ENCODE results near the gene GARNL3. TPM values are rescaled to one million over a fixed set of nuclear protein-coding genes. Genes with fewer than 3 reads are reported as not detected.

GARNL3 gene
- total RNA-seq, 4 donors from 2014 or later, result 28.4 to 59.7 (median 39.1) TPM

GRCh38 chr9:127370672-127371648, 106.4 kb downstream of the GARNL3 start:
- Histone ChIP-seq H3K4me1 (no peaks in the 10 kb centered on the region), H3K36me3 (peaks cover 0 to 29% (median 0%) of the 10 kb centered on the region in 3 donors), H3K9me3 (no peaks in the 10 kb centered on the region), H3K27ac (no peak overlapping the region), H3K27me3 (no peaks in the 10 kb centered on the region), H3K4me3 (no peak overlapping the region)
- TF ChIP-seq CTCF (IDR thresholded peaks at IDR 0.05) (no peak), EP300 (IDR thresholded peaks at IDR 0.05) (no peak), POLR2A (IDR thresholded peaks at IDR 0.05) (no peak)
- DNase-seq (ENCODE audit: low spot score in 2 of 2), result no peak
- 86 to 87% methylated on average over 13 of the region's 13 CpGs for WGBS, 2 donors

DNA sequence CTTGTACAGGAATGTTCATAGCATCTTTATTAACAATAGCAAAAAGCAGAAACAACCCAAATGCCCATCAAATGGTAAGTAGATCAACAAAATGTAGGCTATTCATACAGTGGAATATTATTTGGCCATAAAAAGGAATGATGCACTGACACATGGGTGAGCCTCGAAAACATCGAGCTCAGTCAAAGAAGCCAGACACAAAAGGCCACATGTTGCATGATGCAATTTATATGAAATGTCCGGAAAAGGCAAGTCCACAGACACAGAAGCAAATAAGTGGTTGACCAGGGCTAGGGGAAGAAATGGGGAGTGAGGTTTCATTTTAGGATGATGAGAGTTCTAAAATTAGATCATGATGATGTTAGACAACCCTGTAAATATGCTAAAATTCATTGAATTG, 115.9 kb downstream of the GARNL3 start:
- Histone ChIP-seq H3K4me1 (no peaks in the 10 kb centered on the region), H3K9me3 (peaks cover 0 to 5% (median 0%) of the 10 kb centered on the region in 4 donors), H3K4me3 (no peak overlapping the region), H3K27me3 (no peaks in the 10 kb centered on the region), H3K27ac (no peak overlapping the region), H3K36me3 (no peaks in the 10 kb centered on the region)
- TF ChIP-seq CTCF (IDR thresholded peaks at IDR 0.05) (no peak), POLR2A (IDR thresholded peaks at IDR 0.05) (no peak), EP300 (IDR thresholded peaks at IDR 0.05) (no peak)
- DNase-seq (ENCODE audit: low spot score in 2 of 2), result no peak
- WGBS, 2 donors, result 90 to 96% methylated on average over 3 of the region's 3 CpGs

DNA sequence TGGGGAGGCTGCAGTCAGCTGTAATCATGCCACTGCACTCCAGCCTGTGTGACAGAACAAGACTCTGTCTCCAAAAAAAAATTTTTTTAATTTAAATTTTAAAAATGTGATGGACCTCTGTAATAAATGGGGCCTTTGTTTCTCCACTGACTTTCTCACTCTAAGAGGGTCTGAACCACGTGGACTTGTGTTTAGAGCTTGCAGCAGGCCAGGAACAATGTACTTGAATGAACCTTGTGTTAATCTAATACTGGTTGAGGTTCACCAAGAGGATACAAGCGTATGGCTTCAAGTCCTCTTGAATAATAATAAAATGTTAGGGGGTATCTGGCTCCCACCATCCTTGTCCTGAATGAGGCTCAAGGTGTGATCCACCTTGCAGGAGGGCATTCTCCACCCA, 118.0 kb downstream of the GARNL3 start:
- H3K4me1 ChIP-seq, result no peaks in the 10 kb centered on the region
- H3K4me3 ChIP-seq, result no peak overlapping the region
- H3K9me3 ChIP-seq, result peaks cover 0 to 5% (median 0%) of the 10 kb centered on the region in 4 donors
- no peak for TF ChIP-seq CTCF (IDR thresholded peaks at IDR 0.05)
- no peak for TF ChIP-seq POLR2A (IDR thresholded peaks at IDR 0.05)
- no peak for TF ChIP-seq EP300 (IDR thresholded peaks at IDR 0.05)
- DNase-seq (ENCODE audit: low spot score in 2 of 2), result no peak
- WGBS, 2 donors, result 41 to 50% methylated on average over 2 of the region's 2 CpGs
- H3K27me3 ChIP-seq, result no peaks in the 10 kb centered on the region
- no peak overlapping the region for H3K27ac ChIP-seq
- no peaks in the 10 kb centered on the region for H3K36me3 ChIP-seq

GRCh38 chr9:127384016-127384730, 119.6 kb downstream of the GARNL3 start:
- H3K9me3 ChIP-seq, result no peaks in the 10 kb centered on the region
- TF ChIP-seq CTCF (IDR thresholded peaks at IDR 0.05) (no peak), POLR2A (IDR thresholded peaks at IDR 0.05) (no peak), EP300 (IDR thresholded peaks at IDR 0.05) (no peak)
- H3K27ac ChIP-seq, result no peak overlapping the region
- H3K4me1 ChIP-seq, result peaks cover 0 to 16% (median 5%) of the 10 kb centered on the region in 4 donors
- WGBS, 2 donors, result 87% methylated on average over 11 of the region's 11 CpGs
- H3K36me3 ChIP-seq, result no peaks in the 10 kb centered on the region
- no peak for DNase-seq (ENCODE audit: low spot score in 2 of 2)
- H3K27me3 ChIP-seq, result no peaks in the 10 kb centered on the region
- H3K4me3 ChIP-seq, result no peak overlapping the region

DNA sequence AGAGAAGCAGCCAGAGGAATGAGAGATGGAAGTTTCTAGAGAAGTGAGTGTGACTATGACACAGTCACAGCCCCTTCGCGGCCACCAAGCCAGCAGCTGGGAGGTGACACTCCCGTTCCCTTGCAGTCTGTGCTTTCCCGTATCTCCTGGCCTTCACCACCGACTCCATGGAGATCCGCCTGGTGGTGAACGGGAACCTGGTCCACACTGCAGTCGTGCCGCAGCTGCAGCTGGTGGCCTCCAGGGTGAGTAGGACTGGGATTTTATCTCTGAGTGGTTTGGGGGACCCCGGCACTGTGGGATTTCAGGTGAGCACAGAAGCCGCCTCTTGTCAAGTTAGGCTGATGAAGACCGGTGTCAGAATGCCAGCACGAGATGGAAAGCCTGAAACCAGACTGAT, 120.3 kb downstream of the GARNL3 start:
- no peak for DNase-seq (ENCODE audit: low spot score in 2 of 2)
- H3K27me3 ChIP-seq, result no peaks in the 10 kb centered on the region

More for the DNA sequence above, 120.3 kb downstream of the GARNL3 start:
- Histone ChIP-seq H3K4me3 (no peak overlapping the region), H3K27ac (no peak overlapping the region), H3K4me1 (peaks cover 0 to 17% (median 5%) of the 10 kb centered on the region in 4 donors), H3K9me3 (no peaks in the 10 kb centered on the region), H3K36me3 (no peaks in the 10 kb centered on the region)
- WGBS, 2 donors, result 82 to 88% methylated on average over 13 of the region's 13 CpGs
- TF ChIP-seq EP300 (IDR thresholded peaks at IDR 0.05), result no peak
- TF ChIP-seq CTCF (IDR thresholded peaks at IDR 0.05), result no peak
- TF ChIP-seq POLR2A (IDR thresholded peaks at IDR 0.05), result no peak
